HFF-Myc (cell line): ENCODE results near the gene ULK4.
"Not testable (repeated sequence)": the region's sequence is repeated elsewhere in the genome, so short reads cannot be mapped to it uniquely, and the experiment has no call there.

Experiments
- DNase-seq: peaks from one replicate; pipeline ENCODE4 v3.0.0-alpha.2; 2011; ENCODE audit warnings: low read depth; ENCODE audit errors: extremely low read depth
- H3K4me3 ChIP-seq: replicated peaks from 2 replicates; pipeline ENCODE4 v1.5.1; 2011; ENCODE audit warnings: low read depth, mild to moderate bottlenecking, control low read depth, low read length
- TF ChIP-seq, protein P1 (sequence below): IDR thresholded peaks from 2 replicates; pipeline ENCODE4 v1.5.1; 2012; ENCODE audit warnings: mild to moderate bottlenecking, low read depth, low read length, control low read depth; ENCODE audit errors: missing control alignments

Gene ULK4

DNA sequence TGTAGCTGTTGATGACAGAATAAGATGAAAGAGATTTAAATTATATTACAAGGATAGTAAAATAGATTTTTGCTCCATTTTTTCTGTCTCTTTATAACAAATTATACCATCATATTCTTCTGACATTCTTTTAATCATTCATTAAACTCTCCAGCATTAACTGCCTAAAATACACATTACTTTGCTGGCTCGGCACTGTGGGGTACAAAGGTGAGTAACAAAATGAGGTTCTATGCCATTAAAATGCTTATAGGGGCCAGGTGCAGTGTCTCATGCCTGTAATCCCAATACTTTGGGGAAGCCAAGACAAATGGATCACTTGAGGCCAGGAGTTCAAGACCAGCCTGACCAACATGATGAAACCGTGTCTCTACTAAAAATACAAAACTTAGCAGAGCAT lies 81.5 kb downstream of the ULK4 start:
- no peak for DNase-seq
- TF ChIP-seq, protein P1, sequence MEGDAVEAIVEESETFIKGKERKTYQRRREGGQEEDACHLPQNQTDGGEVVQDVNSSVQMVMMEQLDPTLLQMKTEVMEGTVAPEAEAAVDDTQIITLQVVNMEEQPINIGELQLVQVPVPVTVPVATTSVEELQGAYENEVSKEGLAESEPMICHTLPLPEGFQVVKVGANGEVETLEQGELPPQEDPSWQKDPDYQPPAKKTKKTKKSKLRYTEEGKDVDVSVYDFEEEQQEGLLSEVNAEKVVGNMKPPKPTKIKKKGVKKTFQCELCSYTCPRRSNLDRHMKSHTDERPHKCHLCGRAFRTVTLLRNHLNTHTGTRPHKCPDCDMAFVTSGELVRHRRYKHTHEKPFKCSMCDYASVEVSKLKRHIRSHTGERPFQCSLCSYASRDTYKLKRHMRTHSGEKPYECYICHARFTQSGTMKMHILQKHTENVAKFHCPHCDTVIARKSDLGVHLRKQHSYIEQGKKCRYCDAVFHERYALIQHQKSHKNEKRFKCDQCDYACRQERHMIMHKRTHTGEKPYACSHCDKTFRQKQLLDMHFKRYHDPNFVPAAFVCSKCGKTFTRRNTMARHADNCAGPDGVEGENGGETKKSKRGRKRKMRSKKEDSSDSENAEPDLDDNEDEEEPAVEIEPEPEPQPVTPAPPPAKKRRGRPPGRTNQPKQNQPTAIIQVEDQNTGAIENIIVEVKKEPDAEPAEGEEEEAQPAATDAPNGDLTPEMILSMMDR: no peak

DNA sequence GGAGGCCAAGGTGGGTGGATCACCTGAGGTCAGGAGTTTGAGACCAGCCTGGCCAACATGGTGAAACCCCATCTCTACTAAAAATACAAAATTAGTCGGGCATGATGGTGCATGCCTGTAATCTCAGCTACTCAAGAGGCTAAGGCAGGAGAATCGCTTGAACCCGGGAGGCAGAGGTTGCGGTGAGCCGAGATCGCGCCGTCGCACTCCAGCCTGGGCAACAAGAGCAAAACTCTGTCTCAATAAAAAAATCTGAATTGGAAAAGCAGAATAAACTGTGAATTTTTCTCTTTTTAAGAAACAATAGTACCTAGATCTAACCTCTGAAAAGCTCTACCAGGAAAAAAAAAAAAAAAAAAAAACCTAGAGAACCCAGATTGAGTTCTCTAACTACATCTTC lies 84.2 kb downstream of the ULK4 start:
- H3K4me3 ChIP-seq, DNase-seq: not testable (repeated sequence)

More for the DNA sequence above, 81.5 kb downstream of the ULK4 start:
- no peak overlapping the region for H3K4me3 ChIP-seq

DNA sequence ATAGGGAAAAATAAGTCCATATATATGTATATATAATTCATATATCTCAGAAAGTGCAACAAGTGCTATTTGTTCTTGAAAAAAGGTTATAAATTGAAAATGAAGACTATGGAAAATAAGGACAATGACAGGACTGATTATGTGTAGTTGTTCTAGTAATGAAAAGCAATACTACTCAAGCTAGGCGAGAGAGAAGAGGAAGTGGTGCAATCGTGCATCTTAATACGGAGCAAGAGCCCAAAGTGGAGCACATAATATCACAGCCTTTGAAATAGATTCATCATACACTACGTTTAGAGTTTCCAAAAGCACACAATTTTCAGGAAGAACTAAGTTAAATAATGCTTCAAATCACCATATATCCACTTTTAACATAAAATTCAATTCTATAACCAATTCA lies 87.9 kb downstream of the ULK4 start:
- DNase-seq: no peak
- TF ChIP-seq, protein P1: no peak
- H3K4me3 ChIP-seq: no peak overlapping the region

DNA sequence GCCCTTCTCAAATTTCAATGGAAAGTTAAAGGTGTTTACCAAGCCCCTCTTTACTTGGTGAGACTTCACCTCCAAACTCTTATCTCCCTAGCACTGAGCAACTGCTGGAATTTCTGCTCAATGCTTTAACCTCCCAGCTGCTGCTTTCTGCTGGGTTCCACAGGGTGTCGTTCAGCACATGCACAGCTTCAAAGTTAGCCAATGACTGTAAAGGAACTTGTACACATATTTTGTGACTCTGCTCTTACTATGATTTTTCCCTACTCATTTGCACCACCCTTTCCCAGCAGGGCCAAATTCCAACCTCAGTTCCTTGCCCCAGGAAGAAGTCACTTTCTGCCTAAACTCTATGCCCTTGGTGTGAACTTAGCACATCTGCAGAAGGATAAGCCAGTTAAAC lies 89.7 kb downstream of the ULK4 start:
- no peak for DNase-seq
- TF ChIP-seq, protein P1: no peak
- H3K4me3 ChIP-seq: no peak overlapping the region

DNA sequence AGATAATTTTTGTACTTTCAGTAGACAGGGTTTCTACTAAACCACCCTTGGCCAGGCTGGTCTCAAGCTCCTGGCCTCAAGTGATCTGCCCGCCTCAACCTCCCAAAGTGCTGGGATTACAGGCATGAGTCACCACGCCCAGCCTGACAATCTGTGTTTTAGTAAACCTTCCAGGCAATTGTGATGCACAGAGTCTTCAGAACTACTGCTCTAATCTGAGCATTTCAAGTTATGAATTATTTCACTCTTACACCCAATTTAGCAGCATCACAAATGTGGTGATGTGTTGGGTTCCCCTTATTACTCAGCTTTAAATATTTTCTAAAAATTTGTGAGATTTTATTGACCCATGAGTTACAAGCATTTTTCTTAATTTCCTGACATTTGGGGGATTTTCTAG lies 94.4 kb downstream of the ULK4 start:
- no peak for DNase-seq
- TF ChIP-seq, protein P1: no peak

DNA sequence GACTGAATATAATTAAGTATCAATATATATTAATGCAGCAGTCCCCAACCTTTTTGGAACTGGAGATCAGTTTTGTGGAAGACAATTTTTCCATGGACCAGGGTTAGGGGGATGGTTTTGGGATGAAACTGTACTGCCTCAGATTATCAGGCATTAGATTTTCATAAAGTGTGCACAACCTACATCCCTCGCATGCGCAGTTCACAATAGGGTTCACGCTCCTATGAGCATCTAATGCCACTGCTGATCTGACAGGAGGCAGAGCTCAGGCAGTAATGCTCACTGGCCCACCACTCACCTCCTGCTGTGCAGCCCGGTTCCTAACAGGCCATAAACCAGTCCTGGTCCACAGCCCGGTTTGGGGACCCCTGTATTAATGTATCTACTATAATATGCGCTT lies 95.6 kb downstream of the ULK4 start:
- no peak for DNase-seq
- TF ChIP-seq, protein P1: no peak
- H3K4me3 ChIP-seq: no peak overlapping the region

More for the DNA sequence above, 94.4 kb downstream of the ULK4 start:
- H3K4me3 ChIP-seq: no peak overlapping the region

DNA sequence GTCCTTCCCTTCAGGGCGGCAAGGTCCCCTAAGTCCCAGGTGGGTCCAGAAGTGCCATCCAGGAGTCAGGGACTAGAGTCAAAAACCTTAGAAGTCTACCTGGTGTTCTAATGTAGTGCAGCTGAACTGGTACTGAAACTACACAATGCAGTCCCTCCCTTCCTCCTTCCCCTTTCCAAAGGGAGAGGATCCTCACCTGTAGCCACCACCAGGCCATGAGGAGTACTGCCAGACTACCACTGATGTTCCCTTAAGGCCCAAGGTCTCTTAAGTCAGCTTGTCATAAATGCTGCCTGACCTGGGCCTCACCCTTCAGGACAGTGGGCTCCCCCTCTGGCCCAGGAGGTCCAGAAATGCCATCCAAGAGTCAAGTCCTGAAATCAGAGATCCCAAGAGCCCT lies 98.9 kb downstream of the ULK4 start:
- DNase-seq: no peak
- no peak overlapping the region for H3K4me3 ChIP-seq
- TF ChIP-seq, protein P1: peak; percentile 4

DNA sequence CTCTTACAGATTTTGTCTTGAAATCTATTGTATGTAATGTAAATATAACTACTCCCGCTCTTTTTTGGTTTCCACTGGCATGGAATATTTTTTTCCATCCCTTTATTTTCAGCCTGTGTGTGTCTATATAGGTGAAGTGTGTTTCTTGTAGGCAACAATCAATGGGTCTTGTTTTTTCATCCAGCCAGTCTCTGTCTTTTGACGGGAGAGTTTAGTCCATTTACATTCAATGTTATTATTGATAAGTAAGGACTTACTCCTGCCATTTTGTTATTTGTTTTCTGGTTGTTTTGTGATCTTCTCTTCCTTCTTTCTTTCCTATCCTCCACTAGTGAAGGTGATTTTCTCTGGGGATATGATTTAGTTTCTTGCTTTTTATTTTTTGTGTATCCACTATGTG lies 101.4 kb downstream of the ULK4 start:
- not testable (repeated sequence) for DNase-seq, H3K4me3 ChIP-seq
